Measurements from ENCODE around the gene RPS15A. TPM values are rescaled to one million over a fixed set of nuclear protein-coding genes. Genes with fewer than 3 reads are reported as not detected.

The RPS15A gene
- total RNA-seq, 4 donors from 2014 or later, result 732 to 4,133 (median 2,636) TPM

DNA sequence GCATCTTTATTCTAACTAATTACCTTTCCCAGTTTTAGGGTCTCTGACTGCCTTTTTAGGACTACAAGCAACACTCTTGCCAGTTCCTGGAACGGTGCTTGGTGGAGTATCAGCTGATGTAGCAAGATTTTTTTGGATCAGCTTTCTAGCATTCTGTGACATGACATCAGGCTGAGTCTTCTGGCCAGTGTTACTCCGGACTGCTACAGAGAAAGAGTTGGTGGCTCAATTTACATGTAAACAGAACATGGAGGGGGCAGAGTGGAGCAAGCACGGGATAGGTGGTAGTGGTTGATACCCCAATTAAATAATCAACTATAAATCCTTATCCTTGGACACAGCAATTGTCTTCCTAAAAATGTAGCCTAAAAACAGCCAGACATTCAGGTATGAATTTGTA lies 21.8 kb upstream of the RPS15A start:
- Histone ChIP-seq H3K27me3 (no peaks in the 10 kb centered on the region), H3K4me3 (no peak overlapping the region), H3K4me1 (no peaks in the 10 kb centered on the region), H3K36me3 (peaks cover 0 to 96% (median 49%) of the 10 kb centered on the region in 3 donors), H3K27ac (no peak overlapping the region), H3K9me3 (no peaks in the 10 kb centered on the region)
- DNase-seq, result no peak
- intact Hi-C loops (cut with DNase I), result no loop called here
- TF ChIP-seq, protein P1, sequence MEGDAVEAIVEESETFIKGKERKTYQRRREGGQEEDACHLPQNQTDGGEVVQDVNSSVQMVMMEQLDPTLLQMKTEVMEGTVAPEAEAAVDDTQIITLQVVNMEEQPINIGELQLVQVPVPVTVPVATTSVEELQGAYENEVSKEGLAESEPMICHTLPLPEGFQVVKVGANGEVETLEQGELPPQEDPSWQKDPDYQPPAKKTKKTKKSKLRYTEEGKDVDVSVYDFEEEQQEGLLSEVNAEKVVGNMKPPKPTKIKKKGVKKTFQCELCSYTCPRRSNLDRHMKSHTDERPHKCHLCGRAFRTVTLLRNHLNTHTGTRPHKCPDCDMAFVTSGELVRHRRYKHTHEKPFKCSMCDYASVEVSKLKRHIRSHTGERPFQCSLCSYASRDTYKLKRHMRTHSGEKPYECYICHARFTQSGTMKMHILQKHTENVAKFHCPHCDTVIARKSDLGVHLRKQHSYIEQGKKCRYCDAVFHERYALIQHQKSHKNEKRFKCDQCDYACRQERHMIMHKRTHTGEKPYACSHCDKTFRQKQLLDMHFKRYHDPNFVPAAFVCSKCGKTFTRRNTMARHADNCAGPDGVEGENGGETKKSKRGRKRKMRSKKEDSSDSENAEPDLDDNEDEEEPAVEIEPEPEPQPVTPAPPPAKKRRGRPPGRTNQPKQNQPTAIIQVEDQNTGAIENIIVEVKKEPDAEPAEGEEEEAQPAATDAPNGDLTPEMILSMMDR (IDR thresholded peaks at IDR 0.05), result no peak
- no peak for TF ChIP-seq POLR2A (IDR thresholded peaks at IDR 0.05)
- WGBS, 2 donors, result 82 to 89% methylated on average over 3 of the region's 3 CpGs

DNA sequence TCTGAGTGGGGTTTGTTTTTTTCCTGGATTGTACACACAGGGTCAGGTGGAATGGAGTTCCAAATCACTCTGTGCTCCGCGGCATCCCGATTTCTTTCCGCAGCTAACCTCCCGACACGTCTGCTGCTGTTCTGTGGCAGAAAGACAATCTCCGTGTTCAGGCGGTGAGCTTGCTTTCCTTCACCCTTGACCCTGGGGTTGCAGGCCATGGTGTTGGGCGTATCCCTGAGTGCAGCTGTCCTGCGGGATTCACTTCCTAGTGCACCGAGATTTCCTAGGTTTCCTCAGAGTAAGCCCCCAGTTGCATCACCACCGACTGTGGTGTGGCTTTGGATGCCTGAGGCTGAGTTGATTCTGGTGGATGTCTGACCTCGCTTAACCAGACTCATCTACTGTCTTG lies 19.0 kb upstream of the RPS15A start:
- Histone ChIP-seq H3K27ac (no peak overlapping the region), H3K9me3 (no peaks in the 10 kb centered on the region), H3K27me3 (no peaks in the 10 kb centered on the region), H3K4me3 (no peak overlapping the region), H3K36me3 (peaks cover 0 to 90% (median 39%) of the 10 kb centered on the region in 3 donors), H3K4me1 (peaks cover 0 to 6% (median 0%) of the 10 kb centered on the region in 3 donors)
- no peak for DNase-seq
- TF ChIP-seq POLR2A (IDR thresholded peaks at IDR 0.05), result no peak
- TF ChIP-seq, protein P1 (IDR thresholded peaks at IDR 0.05), result no peak
- WGBS, 2 donors, result 88 to 91% methylated on average over 12 of the region's 13 CpGs
- intact Hi-C loops (cut with DNase I), result no loop called here

DNA sequence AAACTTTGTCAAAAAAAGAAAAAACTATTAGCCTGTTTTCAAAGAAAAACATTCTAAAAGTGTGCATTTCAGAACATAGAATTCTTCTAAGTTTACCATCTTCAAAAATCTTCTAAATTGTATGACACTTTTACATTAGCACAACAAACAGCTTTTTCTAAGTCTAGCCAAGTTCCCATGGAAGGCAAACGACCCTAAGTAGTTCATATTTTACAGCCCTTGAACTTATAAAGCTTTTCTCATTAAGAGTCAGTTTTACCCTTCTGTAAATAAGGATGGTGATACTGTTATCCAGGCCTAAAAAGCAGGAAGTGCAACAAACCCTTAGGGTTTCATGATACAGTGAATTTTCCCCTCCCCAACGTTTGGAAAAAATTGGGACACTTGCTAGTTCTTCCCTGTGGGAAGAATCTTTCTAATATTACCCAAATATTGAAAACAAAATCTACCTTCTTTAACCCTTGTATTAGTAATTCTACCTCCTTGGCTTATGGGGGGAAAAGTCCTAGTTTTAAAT lies 15.2 kb upstream of the RPS15A start:
- H3K9me3 ChIP-seq, result no peaks in the 10 kb centered on the region
- TF ChIP-seq POLR2A (IDR thresholded peaks at IDR 0.05), result no peak
- TF ChIP-seq, protein P1 (IDR thresholded peaks at IDR 0.05), result no peak
- no peaks in the 10 kb centered on the region for H3K27me3 ChIP-seq
- intact Hi-C loops (cut with DNase I), result no loop called here
- 21 to 25% methylated on average over 2 of the region's 2 CpGs for WGBS, 2 donors
- H3K4me1 ChIP-seq, result peaks cover 3 to 23% (median 8%) of the 10 kb centered on the region in 3 donors
- peaks cover 0 to 55% (median 24%) of the 10 kb centered on the region in 3 donors for H3K36me3 ChIP-seq
- H3K4me3 ChIP-seq, result no peak overlapping the region
- no peak for DNase-seq
- peak overlapping the region in 2 of 4 donors; percentile 7 to 9 for H3K27ac ChIP-seq

DNA sequence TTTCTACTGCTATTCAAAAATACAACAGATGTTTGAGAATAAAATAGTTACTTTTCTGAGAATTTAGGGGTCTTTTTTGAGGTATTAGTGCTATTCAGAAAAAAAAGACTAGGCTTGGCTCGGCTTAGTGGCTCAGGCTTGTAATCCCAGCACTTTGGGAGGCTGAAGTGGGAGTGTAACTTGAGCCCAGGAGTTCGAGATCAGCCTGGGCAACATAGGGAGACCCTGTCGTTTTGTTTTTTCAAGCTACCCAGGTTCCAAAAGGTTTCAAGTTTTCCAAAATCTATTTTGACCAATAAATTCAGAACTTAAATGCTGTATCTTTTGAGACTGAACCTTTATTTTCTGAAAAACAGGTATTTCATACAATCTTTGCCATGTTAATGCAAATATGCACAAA lies 14.4 kb upstream of the RPS15A start:
- no peaks in the 10 kb centered on the region for H3K9me3 ChIP-seq
- peaks cover 0 to 47% (median 20%) of the 10 kb centered on the region in 3 donors for H3K36me3 ChIP-seq
- TF ChIP-seq POLR2A (IDR thresholded peaks at IDR 0.05), result no peak
- TF ChIP-seq, protein P1 (IDR thresholded peaks at IDR 0.05), result no peak
- intact Hi-C loops (cut with DNase I), result no loop called here
- peak overlapping the region in 3 of 4 donors; percentile 4 to 51 (median 46) for H3K27ac ChIP-seq
- 54 to 61% methylated on average over 3 of the region's 3 CpGs for WGBS, 2 donors
- no peak for DNase-seq
- no peaks in the 10 kb centered on the region for H3K27me3 ChIP-seq
- no peak overlapping the region for H3K4me3 ChIP-seq
- H3K4me1 ChIP-seq, result peaks cover 8 to 31% (median 16%) of the 10 kb centered on the region in 3 donors

DNA sequence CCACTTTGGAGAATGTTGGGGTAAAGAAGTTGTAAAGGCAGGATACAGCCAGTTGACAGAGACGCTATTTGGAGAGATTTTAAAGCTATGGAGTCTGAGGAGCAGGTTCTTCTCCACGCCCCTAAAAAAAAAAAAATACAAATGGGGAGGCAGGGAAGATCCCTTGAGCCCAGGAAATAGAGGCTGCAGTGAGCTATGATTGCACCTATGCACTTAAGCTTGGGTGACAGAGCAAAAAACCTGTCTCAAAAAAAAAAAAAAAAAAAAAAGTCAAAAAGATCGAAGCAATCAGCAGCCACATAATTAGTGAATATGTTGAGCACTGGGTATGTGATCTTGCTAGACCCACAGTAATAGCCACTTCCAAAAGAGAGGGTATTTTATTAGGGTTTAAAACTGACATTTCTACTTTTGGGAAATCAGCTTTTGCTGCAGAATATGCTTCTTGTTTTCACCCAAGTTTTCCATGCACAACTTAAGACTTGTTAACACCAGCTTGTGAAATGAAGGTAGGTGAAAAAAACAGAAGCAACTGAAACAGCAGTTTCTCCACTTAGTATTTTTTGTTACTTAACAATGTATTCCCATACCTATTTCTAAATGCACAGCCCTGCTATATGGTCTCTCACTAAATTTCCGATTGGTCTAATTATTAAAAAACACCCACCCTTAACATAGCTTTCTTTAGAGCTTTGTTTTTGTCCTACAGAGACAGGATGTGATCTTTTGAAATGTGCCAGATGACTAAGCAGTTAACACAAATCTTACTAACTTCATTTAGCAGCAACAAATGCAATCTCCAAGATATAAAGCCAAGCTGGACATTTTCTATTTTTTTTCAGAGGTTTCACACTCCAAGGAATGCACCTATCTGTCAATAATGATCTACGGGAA lies 13.7 kb upstream of the RPS15A start:
- 45 to 50% methylated on average over 5 of the region's 5 CpGs for WGBS, 2 donors
- no peak for DNase-seq
- Histone ChIP-seq H3K4me3 (no peak overlapping the region), H3K36me3 (peaks cover 0 to 40% (median 13%) of the 10 kb centered on the region in 3 donors), H3K27me3 (no peaks in the 10 kb centered on the region), H3K27ac (peak overlapping the region in 2 of 4 donors; percentile 46 to 51), H3K9me3 (no peaks in the 10 kb centered on the region), H3K4me1 (peaks cover 8 to 38% (median 20%) of the 10 kb centered on the region in 3 donors)
- TF ChIP-seq, protein P1 (IDR thresholded peaks at IDR 0.05), result no peak
- no peak for TF ChIP-seq POLR2A (IDR thresholded peaks at IDR 0.05)
- intact Hi-C loops (cut with DNase I), result no loop called here
